GM12878 (cell line): Measurements from ENCODE around the gene C3orf22. TPM values are rescaled to one million over a fixed set of nuclear protein-coding genes. Genes with fewer than 3 reads are reported as not detected.

Source experiments
- ATAC-seq: fragments of 200-7000 bp; cut with Tn5 transposase; 3 replicates; pipeline ENCODE4 v1.9.1; 2020; ENCODE audit warnings: mild to moderate bottlenecking, moderate library complexity
- BruUV-seq: library from RNA; stranded (reverse); fragments of 400-500 nt; replicated peaks from 2 replicates; lab custom pipeline; 2021; lab: Mats Ljungman, UMichigan
- CTCF ChIA-PET: fragments of 300-600 bp; sonication (Branson Sonifier 250); formaldehyde crosslinking; extraction: SDS; loops from one replicate; lab custom pipeline; 2021; ENCODE audit warnings: inconsistent platforms; lab: Yijun Ruan, JAX
- POLR2A ChIA-PET: fragments of 350-600 bp; formaldehyde crosslinking; extraction: SDS; loops from one replicate; lab custom pipeline; 2021; ENCODE audit warnings: inconsistent platforms; lab: Charles Lee
- RAD21 ChIA-PET: fragments of 300-600 bp; sonication (Branson Sonifier 250); formaldehyde crosslinking; loops from one replicate; lab custom pipeline; 2023; ENCODE audit warnings: antibody characterized with exemption; ENCODE audit not compliant: unreplicated experiment; lab: Charles Lee
- SMC1A ChIA-PET: fragments of 300-600 bp; sonication (Branson Sonifier 250); formaldehyde crosslinking; loops from one replicate; lab custom pipeline; 2023; ENCODE audit not compliant: unreplicated experiment, uncharacterized antibody; lab: Charles Lee
- DNase-seq: peaks from one replicate; pipeline ENCODE4 v3.0.0-alpha.2; 2011; ENCODE audit warnings: low read depth, low spot score
- FAIRE-seq: peaks from 3 replicates; lab custom pipeline; 2011; peaks lifted over from hg19 to GRCh38; lab: Jason Lieb, UNC
- H2AFZ ChIP-seq: 2 replicates; pipeline ENCODE4 v1.6.0; 2011; ENCODE audit warnings: low read depth, low read length, control low read depth; ENCODE audit not compliant: control insufficient read depth
- H3K27ac ChIP-seq: 2 replicates; pipeline ENCODE4 v1.5.1; 2011; ENCODE audit warnings: control low read depth; ENCODE audit not compliant: control insufficient read depth, insufficient read depth
- H3K27me3 ChIP-seq, 2 experiments: replicated peaks in 1 of 2; 2 replicates each; pipeline versions ENCODE4 v1.6.0 to v1.6.1; 2011; ENCODE audit warnings: low read length in 1 of 2; ENCODE audit not compliant: control insufficient read depth in 2 of 2, insufficient read depth in 2 of 2
- H3K36me3 ChIP-seq, 2 experiments: 2 replicates each; pipeline ENCODE4 v1.5.1; 2011; ENCODE audit warnings: low read length in 1 of 2; ENCODE audit not compliant: control insufficient read depth in 2 of 2, insufficient read depth in 2 of 2
- H3K4me1 ChIP-seq: 2 replicates; pipeline ENCODE4 v1.6.1; 2011; ENCODE audit warnings: mild to moderate bottlenecking, low read length, moderate library complexity, mixed read lengths; ENCODE audit not compliant: control insufficient read depth, insufficient read depth
- H3K4me2 ChIP-seq: 2 replicates; pipeline ENCODE4 v1.6.0; 2011; ENCODE audit warnings: control low read depth; ENCODE audit not compliant: control insufficient read depth, insufficient read depth
- H3K4me3 ChIP-seq: fragments of 200-600 bp; sonication (generic); 2 replicates; pipeline ENCODE4 v1.5.1; 2016
- H3K79me2 ChIP-seq: 2 replicates; pipeline ENCODE4 v1.6.0; 2011; ENCODE audit warnings: low read length; ENCODE audit not compliant: control insufficient read depth, insufficient read depth
- H3K9ac ChIP-seq: 2 replicates; pipeline ENCODE4 v1.8.0; 2011; ENCODE audit warnings: low read length, control low read depth, mixed read lengths; ENCODE audit not compliant: control insufficient read depth, insufficient read depth
- H3K9me3 ChIP-seq: replicated peaks from 3 replicates; pipeline ENCODE4 v1.5.1; 2011; ENCODE audit warnings: mild to moderate bottlenecking, low read length; ENCODE audit not compliant: control insufficient read depth, insufficient read depth
- H4K20me1 ChIP-seq: 2 replicates; pipeline ENCODE4 v1.6.0; 2011; ENCODE audit not compliant: control insufficient read depth, insufficient read depth
- BACH1 ChIP-seq: fragments of 450-650 bp; IDR thresholded peaks from 2 replicates; pipeline ENCODE4 v1.6.1; 2017; ENCODE audit warnings: mild to moderate bottlenecking, borderline replicate concordance
- BHLHE40 ChIP-seq, 2 experiments: fragments of 450-650 bp in 1 of 2; IDR thresholded peaks; 2 replicates each; pipeline ENCODE4 v1.6.1; 2011 to 2017; ENCODE audit warnings: low read depth in 2 of 2, borderline replicate concordance in 1 of 2, improper control_type of control experiment in 1 of 2, low read length in 1 of 2, mild to moderate bottlenecking in 1 of 2
- EED ChIP-seq: sonication (generic); IDR thresholded peaks from 2 replicates; pipeline ENCODE4 v1.6.1; 2016; ENCODE audit warnings: antibody characterized with exemption, low read depth
- ELK1 ChIP-seq: IDR thresholded peaks from 2 replicates; pipeline ENCODE4 v1.6.1; 2012; ENCODE audit warnings: low read depth, low read length, improper control_type of control experiment
- IKZF1 ChIP-seq: fragments of 450-650 bp; conservative IDR thresholded peaks from 2 replicates; pipeline ENCODE4 v1.6.1; 2017; ENCODE audit warnings: antibody characterized with exemption, mild to moderate bottlenecking
- MTA2 ChIP-seq: fragments of 450-650 bp; IDR thresholded peaks from 2 replicates; pipeline ENCODE4 v1.6.1; 2016; ENCODE audit warnings: low read depth, mild to moderate bottlenecking, moderate library complexity
- NR2C2 ChIP-seq: IDR thresholded peaks from 2 replicates; pipeline ENCODE4 v1.6.1; 2011; ENCODE audit warnings: borderline replicate concordance, low read depth; ENCODE audit not compliant: control insufficient read depth, insufficient read length
- PBX3 ChIP-seq: IDR thresholded peaks from 2 replicates; pipeline ENCODE4 v1.6.1; 2011; ENCODE audit warnings: mild to moderate bottlenecking, low read depth, low read length, moderate library complexity; ENCODE audit not compliant: insufficient replicate concordance
- POLR2A ChIP-seq: IDR thresholded peaks from 2 replicates; pipeline ENCODE4 v1.6.1; 2011; ENCODE audit warnings: low read depth, mild to moderate bottlenecking, low read length
- RBBP5 ChIP-seq: fragments of 200-600 bp; sonication (generic); conservative IDR thresholded peaks from 2 replicates; pipeline ENCODE4 v1.6.1; 2016
- SMAD5 ChIP-seq: IDR thresholded peaks from 2 replicates; pipeline ENCODE4 v1.6.1; 2016; ENCODE audit warnings: antibody characterized with exemption, low read depth
- SP1 ChIP-seq: IDR thresholded peaks from one replicate; pipeline ENCODE4 v1.6.1; 2011; ENCODE audit warnings: low read depth, low read length
- SREBF1 ChIP-seq: IDR thresholded peaks from 2 replicates; pipeline ENCODE4 v1.6.1; 2012; ENCODE audit warnings: mild to moderate bottlenecking, low read length
- SRF ChIP-seq, 2 experiments: IDR thresholded peaks; 2 replicates each; pipeline ENCODE4 v1.6.1; 2011; ENCODE audit warnings: low read depth in 2 of 2, low read length in 2 of 2, mild to moderate bottlenecking in 1 of 2, moderate library complexity in 1 of 2
- TCF7 ChIP-seq: IDR thresholded peaks from 2 replicates; pipeline ENCODE4 v1.6.1; 2014; ENCODE audit warnings: antibody characterized with exemption, borderline replicate concordance
- ZNF592 ChIP-seq: fragments of 450-650 bp; IDR thresholded peaks from 2 replicates; pipeline ENCODE4 v1.6.1; 2017; ENCODE audit warnings: mild to moderate bottlenecking, moderate library complexity
- WGBS: methylation state at CpG from one replicate; pipeline ENCODE4 v1.1.6; 2016; ENCODE audit warnings: low lambda C conversion rate; ENCODE audit not compliant: insufficient replicate concordance, insufficient coverage; ENCODE audit errors: missing lambda C conversion rate; 5-methylcytosine and 5-hydroxymethylcytosine counted together
- in situ Hi-C: fragments of 300-500 bp; cut with MboI; formaldehyde crosslinking; loops from 9 replicates; pipeline ENCODE4 v1.14.3; 2018; ENCODE audit warnings: mixed read lengths
- intact Hi-C: fragments of 100-400 bp; cut with micrococcal nuclease; formaldehyde crosslinking; loops from one replicate; pipeline ENCODE4 v1.14.2; 2022; ENCODE audit not compliant: unreplicated experiment
- polyA plus RNA-seq, 11 experiments: library from polyadenylated mRNA; depleted of rRNA in 4 of 11; unstranded in 6 of 11; stranded (reverse) in 5 of 11; fragments of >200 nt; fragmentation: Nextera tagmentation in 4 of 11; fragmentation: Illumina TruSeq in 1 of 11; extraction: Ambion mirVana in 4 of 11; extraction: Trizol in 1 of 11; gene quantifications; 1 replicate in 1 of 11; 2 replicates in 10 of 11; pipeline versions ENCODE4 v1.2.1 to v1.2.3, GENCODE V29; 2011 to 2016; ENCODE audit warnings: inconsistent platforms in 2 of 11, missing spikeins in 2 of 11, low read depth in 1 of 11
- total RNA-seq, 4 experiments: library from RNA; depleted of rRNA in 3 of 4; stranded (reverse); fragments of >200 nt in 3 of 4; fragmentation: Illumina TruSeq in 1 of 4; extraction: Trizol in 1 of 4; gene quantifications; 2 replicates each; pipeline versions ENCODE4 v1.2.1 to v1.2.3, GENCODE V29; 2013 to 2021

The C3orf22 gene
- total and polyA plus RNA-seq, 10 of the 15 experiments (the other 5 are each of a cell fraction or from before 2014, with no cell fraction given): not detected

GRCh38 chr3:126530171-126531050 lies 28.3 kb downstream of the C3orf22 start:
- no peak overlapping the region for H3K9ac ChIP-seq
- intact Hi-C loops: no loop called here
- TF ChIP-seq SP1 (no peak), SREBF1 (no peak), NR2C2 (no peak), EED (no peak), ZNF592 (no peak), SMAD5 (no peak), MTA2 (no peak), ELK1 (no peak), IKZF1 (no peak), BACH1 (no peak), RBBP5 (no peak), BHLHE40 (IDR thresholded peaks at IDR 0.05; ENCODE audit: borderline replicate concordance in 1 of 2, low read depth in 2 of 2, low read length in 1 of 2) (no peak), POLR2A (no peak), PBX3 (no peak), SRF (IDR thresholded peaks at IDR 0.05; ENCODE audit: low read depth in 2 of 2, low read length in 2 of 2) (no peak), TCF7 (no peak)

More at GRCh38 chr3:126530171-126531050, 28.3 kb downstream of the C3orf22 start:
- Histone ChIP-seq H4K20me1 (no peaks in the 10 kb centered on the region), H3K9me3 (no peaks in the 10 kb centered on the region), H3K79me2 (no peaks in the 10 kb centered on the region), H3K27ac (no peak overlapping the region), H3K27me3 (no peaks in the 10 kb centered on the region), H2AFZ (no peak overlapping the region), H3K4me2 (no peak overlapping the region), H3K36me3 (no peaks in the 10 kb centered on the region), H3K4me1 (no peaks in the 10 kb centered on the region), H3K4me3 (no peak overlapping the region)
- WGBS: 33% methylated on average over 17 of the region's 18 CpGs
- in situ Hi-C loops: no loop called here
- RAD21 ChIA-PET: no interaction called here
- POLR2A ChIA-PET: no interaction called here
- SMC1A ChIA-PET: no interaction called here
- ATAC-seq (peak; percentile 54), FAIRE-seq (no peak), DNase-seq (no peak)
- CTCF ChIA-PET: interaction anchor here (0.6 kb wide), 1 partner anchor 8 kb away, joined by 3 read pairs; no protein-coding TSS in a partner anchor
- no TSS peak for BruUV-seq
